Measurements from ENCODE around the gene DUOX2. TPM values are rescaled to one million over a fixed set of nuclear protein-coding genes. Genes with fewer than 3 reads are reported as not detected.
A peak's percentile ranks its signal among the peaks of the same experiment; 100 is the strongest.

DUOX2 gene
- polyA plus RNA-seq (ENCODE audit: insufficient read length in 4 of 4): under 1 TPM in 2 of 4 donors, not detected in 2; 0.04 to 0.08 TPM

DNA sequence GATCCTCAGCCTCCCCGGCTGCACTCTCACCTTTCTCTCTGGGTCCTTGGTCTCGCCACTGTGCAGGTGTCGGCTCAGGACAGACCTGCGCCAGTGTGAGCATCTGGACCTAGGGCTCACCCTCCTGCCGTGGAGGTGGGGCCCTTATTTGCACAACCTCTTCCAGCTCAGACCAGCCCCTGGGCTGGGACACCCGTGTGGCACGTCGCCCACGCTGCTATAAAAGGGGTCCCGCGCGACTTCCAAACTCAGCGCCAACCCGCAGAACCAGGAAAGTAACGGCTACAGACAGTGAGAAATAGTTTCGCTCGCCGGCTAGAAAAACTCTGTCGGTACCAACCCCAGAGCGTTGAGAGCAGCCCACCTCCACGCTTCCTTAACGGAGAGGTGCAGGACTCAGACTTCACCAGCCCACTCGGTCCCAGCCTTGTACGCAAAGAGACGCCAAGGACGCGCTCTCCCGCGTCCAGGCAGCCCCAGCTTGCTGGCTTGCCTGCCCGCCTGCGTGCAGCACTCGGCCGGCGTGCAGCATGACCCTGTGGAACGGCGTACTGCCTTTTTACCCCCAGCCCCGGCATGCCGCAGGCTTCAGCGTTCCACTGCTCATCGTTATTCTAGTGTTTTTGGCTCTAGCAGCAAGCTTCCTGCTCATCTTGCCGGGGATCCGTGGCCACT lies at the start of gene DUOX2, which contains the start of gene DUOXA2:
DUOX2 (minus strand) TSS at position 97 of the 675 bp plus-strand sequence. CDS start 761 bp downstream, outside the sequence.
DUOXA2 (plus strand) TSS at position 251 of the 675 bp plus-strand sequence; CDS start at position 531, 280 bp downstream.
- DNase-seq (ENCODE audit: low read depth in 4 of 4, low spot score in 3 of 4): no peak

DNA sequence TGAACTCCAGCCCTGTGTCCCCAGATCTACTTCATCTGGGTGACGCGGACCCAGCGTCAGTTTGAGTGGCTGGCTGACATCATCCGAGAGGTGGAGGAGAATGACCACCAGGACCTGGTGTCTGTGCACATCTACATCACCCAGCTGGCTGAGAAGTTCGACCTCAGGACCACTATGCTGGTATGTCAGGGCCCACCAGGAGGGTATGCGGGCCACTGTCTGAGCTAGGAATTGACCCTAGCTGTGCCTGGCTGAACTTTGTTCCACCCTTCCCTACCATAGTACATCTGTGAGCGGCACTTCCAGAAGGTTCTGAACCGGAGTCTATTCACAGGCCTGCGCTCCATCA lies 49.5 kb upstream of the DUOX2 start:
- DNase-seq (ENCODE audit: low read depth in 4 of 4, low spot score in 3 of 4): no peak

DNA sequence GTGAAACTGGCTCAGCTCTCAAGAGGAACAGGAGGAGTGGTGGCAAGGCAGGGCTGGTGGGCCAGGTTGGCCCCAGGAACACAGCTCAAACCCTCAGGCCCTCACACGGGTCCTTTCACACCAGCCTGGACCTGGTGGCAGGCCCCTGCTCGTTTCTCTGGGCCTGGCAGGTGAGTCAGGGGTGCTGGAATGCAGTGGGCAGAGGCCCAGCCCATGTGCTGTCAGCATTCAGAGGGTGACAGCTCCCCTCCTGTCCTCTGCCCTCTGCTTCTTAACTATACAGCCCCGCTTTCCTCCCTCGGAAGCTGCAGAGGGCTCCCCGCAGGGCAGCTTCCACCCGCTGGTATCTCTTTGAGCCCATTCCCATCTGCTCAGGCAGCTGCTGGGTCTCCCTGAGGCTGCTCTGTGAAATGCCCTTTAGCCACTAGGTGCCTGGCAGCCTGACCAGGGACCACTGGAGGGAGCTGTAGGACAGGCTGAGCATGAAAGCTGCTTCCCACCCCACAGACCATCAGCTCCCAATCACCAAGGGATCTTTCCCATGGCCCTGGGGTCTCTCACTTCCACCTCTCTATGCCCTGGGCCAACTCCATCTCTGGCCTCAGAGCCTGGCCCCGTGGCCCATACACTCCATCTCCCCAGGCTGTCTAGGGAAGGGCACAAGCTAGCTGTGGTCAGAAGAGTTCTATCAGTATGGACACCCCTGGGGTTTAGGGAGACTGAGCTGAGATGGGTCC lies 49.0 kb upstream of the DUOX2 start:
- peak; percentile 58 to 74 (median 66) for DNase-seq (ENCODE audit: low read depth in 4 of 4, low spot score in 3 of 4)

DNA sequence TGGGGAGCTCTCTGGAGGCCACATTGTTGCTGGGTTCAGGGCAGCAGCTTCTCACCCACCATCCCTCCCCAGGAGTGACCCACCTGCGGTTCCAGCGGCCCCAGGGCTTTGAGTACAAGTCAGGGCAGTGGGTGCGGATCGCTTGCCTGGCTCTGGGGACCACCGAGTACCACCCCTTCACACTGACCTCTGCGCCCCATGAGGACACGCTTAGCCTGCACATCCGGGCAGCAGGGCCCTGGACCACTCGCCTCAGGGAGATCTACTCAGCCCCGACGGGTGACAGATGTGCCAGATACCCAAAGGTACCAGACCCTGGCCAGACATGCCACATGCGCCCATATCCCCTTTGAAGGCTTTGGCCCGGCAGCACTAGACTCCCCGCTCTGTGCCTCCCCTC lies 47.7 kb upstream of the DUOX2 start:
- DNase-seq (ENCODE audit: low read depth in 4 of 4, low spot score in 3 of 4): no peak

DNA sequence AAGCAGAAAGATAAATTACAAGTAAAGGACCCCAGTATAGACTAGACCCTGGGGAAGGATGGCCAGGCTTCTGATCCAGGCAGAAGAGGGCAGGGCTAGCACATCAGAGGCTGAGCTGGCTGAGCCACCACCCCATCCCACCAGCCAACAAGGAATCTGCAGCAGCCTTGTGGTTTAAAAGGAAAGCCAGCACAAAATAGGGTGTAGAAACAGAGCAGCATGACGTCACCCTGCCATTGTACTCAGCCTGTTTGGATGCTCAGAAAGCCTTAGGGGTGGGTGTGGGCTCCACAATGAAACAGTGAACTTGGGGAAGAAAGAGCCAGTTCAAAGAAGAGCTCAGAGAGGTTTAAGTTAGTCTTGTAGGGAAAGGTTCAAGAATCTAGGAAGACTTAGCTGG lies 44.0 kb upstream of the DUOX2 start:
- DNase-seq (ENCODE audit: low read depth in 4 of 4, low spot score in 3 of 4): no peak

DNA sequence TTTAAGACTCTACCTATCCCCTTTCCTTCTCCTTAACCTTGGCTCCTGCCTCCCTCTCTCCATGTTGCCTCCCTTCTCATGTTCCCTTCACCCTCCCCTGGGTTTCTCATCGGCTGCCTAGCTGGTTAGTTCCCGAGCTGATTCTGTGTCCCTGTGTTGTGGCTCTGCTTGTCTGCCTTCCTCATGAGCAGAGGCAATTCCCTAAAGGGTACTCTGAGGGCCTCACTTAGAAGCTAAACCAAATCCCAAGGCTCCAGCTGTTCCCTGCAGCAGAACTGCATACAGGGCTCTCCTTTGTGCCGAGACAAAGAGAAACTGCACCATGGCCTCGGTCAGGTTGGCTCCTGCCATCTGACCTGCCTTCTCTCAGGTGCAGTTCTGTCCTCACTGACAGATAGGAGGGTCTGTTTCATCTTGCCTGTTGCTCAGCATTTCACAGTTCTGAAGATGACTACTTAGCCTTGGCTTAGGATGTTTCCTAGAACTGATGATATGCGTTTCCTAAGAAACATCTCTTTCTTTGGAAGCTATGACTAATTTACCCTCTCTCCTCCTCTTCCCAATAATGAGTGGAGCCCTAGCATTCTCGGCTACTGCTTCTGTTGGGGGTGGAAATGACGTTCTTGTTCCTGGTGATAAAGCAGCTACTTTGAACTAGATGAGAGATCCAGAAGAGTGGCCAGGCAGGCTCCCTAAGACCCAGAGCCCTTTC lies 42.9 kb upstream of the DUOX2 start:
- no peak for DNase-seq (ENCODE audit: low read depth in 4 of 4, low spot score in 3 of 4)

DNA sequence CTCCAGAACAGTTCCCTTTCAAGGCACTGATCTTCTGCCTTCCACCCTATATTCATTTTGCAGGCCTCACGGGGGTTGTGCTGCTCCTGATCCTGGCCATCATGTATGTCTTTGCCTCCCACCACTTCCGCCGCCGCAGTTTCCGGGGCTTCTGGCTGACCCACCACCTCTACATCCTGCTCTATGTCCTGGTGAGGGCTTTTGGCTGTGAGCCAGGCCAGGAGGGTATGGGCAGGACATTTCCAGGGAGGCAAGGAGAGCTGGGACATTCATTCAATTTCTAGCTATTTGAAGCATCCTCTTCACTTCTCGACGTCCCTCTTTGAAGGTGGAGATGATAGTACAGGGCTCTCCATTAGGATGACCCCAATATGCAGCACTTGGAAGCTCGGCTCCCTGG lies 41.8 kb upstream of the DUOX2 start:
- DNase-seq (ENCODE audit: low read depth in 4 of 4, low spot score in 3 of 4): no peak

DNA sequence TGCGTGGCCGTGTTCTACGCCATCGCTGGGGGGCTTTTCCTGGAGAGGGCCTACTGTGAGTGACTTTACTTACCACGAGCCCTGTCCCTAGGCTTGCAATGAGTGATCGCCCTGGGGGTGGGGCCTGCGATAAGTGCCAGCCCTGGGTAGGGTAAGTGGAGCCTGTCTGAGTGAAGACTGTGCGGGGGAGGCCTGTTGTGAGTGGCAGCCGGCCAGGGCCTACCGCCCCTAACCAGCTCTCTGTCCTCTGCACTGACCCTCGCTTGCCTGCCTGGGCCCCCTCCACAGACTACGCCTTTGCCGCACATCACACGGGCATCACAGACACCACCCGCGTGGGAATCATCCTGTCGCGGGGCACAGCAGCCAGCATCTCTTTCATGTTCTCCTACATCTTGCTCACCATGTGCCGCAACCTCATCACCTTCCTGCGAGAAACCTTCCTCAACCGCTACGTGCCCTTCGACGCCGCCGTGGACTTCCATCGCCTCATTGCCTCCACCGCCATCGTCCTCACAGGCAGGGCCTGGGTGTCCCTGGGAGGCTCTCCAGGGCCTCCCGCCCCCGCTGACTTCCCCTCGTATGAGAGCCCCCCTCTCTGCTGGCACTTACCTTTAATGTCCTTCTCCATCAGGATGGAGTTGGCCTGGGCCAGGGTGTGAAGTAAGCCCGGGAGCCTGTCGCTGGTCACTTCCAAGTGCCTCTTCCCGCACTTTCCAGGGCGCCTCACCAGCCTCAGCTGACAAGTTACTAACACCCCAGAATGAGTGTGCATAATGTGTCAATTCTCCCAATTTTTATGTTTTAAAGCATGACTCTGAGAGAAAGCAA lies 38.2 kb upstream of the DUOX2 start:
- DNase-seq (ENCODE audit: low read depth in 4 of 4, low spot score in 3 of 4): no peak

DNA sequence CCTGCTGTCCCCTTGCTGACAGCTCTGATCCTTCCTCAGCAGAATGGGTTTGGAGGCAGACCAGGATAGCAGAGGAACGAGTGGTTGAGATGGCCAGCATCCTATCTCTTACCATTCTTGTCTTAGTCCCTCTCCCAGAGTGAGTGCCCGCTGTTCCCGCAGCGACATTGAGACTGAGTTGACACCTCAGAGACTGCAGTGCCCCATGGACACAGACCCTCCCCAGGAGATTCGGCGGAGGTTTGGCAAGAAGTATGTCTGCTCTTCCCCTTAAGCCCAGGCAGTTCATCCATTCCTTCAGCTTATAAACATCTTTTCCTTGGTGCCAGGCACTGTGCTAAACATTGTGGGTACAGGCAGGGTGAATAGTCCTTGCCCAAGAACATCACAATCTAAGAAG lies 37.0 kb upstream of the DUOX2 start:
- no peak for DNase-seq (ENCODE audit: low read depth in 4 of 4, low spot score in 3 of 4)

DNA sequence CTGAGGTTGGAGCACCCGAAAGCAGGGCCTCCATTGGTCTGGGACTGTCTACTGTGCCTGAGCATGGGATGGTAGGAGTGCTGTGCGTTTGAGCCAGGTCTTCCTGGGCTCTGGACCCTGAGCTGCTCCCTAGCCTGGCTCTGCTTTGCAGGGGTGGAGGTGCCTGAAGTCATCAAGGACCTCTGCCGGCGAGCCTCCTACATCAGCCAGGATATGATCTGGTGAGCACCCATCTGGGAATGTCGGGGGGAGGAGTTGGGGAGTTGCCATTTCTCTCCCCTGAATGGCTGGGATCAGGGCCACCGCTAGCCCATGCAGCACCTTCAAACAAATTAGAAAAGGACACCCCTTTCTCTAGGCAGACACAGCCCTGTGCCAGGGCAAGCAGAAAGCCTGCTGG lies 36.5 kb upstream of the DUOX2 start:
- DNase-seq (ENCODE audit: low read depth in 4 of 4, low spot score in 3 of 4): no peak

DNA sequence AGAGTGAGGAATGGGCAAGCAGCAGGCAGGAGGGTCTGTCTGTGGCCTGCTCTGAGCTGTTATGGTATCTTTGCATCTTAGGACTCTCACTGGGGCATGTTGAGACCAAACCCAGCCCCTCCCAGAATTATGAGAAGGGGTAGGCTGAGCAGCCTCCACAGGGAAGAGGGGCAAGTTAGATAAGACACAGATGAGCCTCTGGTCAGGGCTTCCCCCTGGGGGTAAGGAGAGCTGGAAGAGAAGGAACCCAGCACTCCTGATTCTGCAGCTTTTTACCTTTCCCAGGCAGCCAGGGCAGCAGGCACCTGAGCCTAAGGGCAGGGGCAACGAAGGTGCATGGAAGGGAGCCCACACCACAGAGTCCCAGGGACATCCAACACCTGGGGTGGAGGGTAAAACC lies 35.1 kb upstream of the DUOX2 start:
- no peak for DNase-seq (ENCODE audit: low read depth in 4 of 4, low spot score in 3 of 4)

DNA sequence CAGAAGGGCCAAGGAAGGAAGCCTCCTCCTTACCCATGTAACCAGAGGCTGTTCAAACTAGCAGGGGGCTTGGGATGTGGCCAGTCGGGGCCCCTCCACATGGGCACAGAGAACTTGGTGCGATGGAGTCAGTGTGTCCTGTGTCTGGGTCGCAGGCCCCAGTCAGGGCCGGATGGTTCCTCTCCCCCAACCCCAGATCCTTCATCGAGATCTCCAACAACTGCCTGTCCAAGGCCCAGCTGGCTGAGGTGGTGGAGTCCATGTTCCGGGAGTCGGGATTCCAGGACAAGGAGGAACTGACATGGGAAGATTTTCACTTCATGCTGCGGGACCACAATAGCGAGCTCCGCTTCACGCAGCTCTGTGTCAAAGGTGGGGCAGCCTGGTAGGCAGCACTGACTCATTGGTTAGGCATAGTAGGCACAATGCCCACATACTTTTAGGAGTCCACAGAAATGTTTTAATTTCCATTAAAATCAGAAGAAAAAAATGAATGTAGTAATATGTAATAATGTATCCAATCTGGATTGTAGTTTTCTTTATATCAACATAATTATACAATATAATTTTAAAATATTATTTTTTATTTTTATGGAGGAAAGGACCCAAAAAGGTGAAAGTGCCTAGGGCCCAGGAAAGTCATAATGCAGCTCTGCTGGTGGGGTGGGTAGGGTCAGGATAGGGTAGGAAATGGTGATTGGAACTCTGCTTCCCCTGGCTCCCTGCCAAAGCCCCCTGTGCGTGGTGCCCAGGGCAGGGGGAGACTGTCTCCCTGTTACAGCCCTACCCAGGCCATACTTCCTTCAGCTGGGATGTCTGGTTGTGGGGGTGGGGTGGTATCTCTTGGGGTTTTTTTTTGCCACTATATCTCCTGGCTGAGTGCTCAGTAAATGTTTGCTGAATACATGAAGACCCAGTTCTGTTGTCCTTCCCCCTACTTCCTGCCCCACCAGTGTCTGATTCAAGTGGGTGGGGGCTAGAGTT lies 34.4 kb upstream of the DUOX2 start:
- no peak for DNase-seq (ENCODE audit: low read depth in 4 of 4, low spot score in 3 of 4)

DNA sequence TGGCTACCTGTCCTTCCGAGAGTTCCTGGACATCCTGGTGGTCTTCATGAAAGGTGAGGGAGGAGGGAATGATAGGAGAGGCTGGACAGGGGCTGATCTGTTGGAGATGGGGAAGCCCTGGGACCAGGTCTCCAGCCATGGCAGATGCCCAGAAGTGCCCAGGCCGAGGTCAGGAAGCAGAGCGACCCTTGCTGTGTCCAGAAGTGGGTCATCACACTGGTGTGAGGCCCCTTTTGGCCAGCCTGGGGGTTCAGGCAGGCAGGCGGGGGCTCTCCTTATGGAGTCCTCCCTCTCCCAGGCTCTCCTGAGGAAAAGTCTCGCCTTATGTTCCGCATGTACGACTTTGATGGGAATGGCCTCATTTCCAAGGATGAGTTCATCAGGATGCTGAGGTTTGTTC lies 33.6 kb upstream of the DUOX2 start:
- DNase-seq (ENCODE audit: low read depth in 4 of 4, low spot score in 3 of 4): no peak

DNA sequence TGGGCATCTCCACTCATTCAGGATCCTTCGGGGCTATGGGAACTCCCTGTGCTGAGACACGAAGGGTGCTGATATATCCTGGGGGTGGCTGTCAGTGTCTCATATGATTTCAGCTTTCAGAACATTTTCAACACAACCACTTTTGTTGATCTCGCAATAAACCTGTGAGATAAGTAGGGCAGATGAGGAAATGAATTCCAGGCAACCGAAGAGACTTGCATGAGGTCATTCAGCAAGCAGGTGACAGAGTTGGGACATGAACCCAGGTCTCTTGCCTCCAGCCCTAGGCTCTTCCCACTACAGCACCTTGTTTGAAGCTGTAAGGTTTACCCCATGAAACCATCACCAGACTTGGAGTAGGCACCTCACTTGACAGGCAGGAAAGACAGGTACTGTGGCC lies 32.4 kb upstream of the DUOX2 start:
- DNase-seq (ENCODE audit: low read depth in 4 of 4, low spot score in 3 of 4): no peak

DNA sequence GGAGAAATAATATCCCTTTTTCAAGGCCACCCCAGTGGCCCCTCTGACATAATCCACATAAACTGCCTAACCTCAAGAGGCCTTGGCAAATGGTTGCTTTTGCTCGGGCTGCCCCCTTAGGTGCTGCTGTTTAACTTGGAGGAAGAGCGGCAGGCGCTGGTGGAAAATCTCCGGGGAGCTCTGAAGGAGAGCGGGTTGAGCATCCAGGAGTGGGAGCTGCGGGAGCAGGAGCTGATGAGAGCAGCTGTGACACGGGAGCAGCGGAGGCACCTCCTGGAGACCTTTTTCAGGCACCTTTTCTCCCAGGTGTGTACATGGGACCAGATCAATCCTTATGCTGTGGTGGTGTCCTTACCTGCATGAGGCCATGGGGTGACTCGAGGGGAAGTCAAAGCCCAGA lies 30.8 kb upstream of the DUOX2 start:
- no peak for DNase-seq (ENCODE audit: low read depth in 4 of 4, low spot score in 3 of 4)

DNA sequence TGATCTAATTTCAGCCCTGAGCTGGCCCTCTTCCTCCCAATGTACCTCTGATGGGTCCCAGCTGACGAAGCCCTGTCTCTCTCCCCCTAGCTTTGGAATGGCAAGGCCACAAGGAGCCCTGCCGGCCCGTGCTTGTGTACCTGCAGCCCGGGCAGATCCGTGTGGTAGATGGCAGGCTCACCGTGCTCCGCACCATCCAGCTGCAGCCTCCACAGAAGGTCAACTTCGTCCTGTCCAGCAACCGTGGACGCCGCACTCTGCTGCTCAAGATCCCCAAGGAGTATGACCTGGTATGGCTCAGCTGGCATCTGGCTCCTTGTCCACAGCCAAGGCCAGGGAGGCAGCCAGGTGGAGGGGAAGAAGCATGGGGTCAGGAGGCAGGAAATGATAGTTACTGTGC lies 30.0 kb upstream of the DUOX2 start:
- no peak for DNase-seq (ENCODE audit: low read depth in 4 of 4, low spot score in 3 of 4)

DNA sequence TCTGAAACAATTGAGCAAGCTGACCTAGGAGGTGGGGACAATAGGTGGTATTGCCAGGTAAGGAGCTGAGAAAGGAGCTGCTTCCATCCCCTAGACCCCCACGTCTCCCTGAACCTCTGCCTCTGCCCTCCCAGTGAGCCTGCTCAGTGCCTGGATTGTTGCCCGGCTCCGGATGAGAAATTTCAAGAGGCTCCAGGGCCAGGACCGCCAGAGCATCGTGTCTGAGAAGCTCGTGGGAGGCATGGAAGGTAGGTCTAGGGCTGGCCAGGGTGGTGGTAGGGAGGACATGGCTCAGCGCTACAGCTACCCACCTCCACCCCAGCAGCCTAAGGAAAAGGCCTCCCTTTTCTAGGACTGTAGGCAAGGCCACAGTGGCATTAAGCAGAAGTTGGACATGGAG lies 29.1 kb upstream of the DUOX2 start:
- no peak for DNase-seq (ENCODE audit: low read depth in 4 of 4, low spot score in 3 of 4)

DNA sequence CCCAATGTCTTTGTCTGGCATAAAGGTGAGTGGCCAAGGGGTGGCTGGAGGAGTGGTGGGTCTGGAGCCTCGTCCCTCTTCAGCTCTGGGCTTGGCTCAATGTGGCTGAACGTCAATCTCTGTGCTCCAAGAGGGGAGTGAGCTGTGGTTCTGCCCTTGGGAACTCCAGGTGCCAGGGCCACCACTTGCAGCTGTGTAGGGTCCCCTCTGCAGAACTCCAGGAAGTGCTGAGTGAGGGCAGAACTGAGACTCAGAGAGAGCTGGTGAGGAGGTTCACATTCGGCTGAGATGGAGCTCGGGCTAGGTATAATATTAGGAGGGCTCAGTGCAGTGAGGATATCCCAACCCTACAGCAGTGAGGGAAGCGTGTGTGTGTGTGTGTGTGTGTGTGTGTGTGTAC lies 27.4 kb upstream of the DUOX2 start:
- DNase-seq (ENCODE audit: low read depth in 4 of 4, low spot score in 3 of 4): no peak

DNA sequence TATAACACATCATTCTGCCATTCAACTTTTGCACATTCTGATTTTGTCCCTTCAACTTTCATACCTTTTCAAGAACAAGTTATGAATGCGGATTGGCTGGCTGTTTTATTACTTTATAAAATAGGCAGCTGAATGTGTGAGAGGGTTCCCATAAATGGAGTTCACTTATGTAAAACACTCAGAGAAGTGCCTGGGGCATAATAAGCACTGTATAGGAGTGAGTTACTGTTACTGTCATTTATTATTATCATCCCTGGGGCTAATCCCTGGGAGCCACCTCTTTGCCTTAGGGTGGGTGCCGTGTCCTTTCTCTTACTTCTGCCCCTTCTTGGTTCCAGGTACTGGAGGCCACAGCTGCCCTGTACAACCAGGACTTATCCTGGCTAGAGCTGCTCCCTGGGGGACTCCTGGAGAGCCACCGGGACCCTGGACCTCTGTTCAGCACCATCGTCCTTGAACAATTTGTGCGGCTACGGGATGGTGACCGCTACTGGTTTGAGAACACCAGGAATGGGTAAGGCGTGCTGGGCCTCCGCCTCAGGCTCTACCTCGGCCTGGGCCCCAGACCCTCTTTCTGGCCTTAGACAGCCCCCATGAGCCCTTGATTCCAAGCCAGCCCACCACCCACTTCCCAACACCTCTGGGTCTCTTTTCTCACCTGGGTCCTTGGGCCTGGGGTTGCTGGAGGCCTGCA lies 26.7 kb upstream of the DUOX2 start:
- no peak for DNase-seq (ENCODE audit: low read depth in 4 of 4, low spot score in 3 of 4)
